Ascending aorta (tissue), 2 donors: ENCODE measurements around the gene RDH8. TPM values are rescaled to one million over a fixed set of nuclear protein-coding genes. Genes with fewer than 3 reads are reported as not detected.
A peak's percentile ranks its signal among the peaks of the same experiment; 100 is the strongest.

ENCODE experiments used
- DNase-seq, 2 donors: peaks; one replicate each; pipeline ENCODE4 v3.0.0-alpha.2; 2019; ENCODE audit warnings: low spot score in 2 of 2
- H3K27ac ChIP-seq, 2 donors: fragments of 200-600 bp; sonication (generic); one replicate each; pipeline ENCODE4 v1.5.1; 2016 to 2017; ENCODE audit warnings: mild to moderate bottlenecking in 1 of 2
- H3K27me3 ChIP-seq: fragments of 200-600 bp; sonication (generic); one replicate; pipeline ENCODE4 v1.5.1; 2017
- H3K36me3 ChIP-seq, 2 donors: fragments of 200-600 bp; sonication (generic); one replicate each; pipeline ENCODE4 v1.5.1; 2016
- H3K4me1 ChIP-seq, 2 donors: fragments of 200-600 bp; sonication (generic); one replicate each; pipeline ENCODE4 v1.5.1; 2016 to 2017; ENCODE audit warnings: mild to moderate bottlenecking in 1 of 2
- H3K4me3 ChIP-seq, 2 donors: fragments of 200-600 bp; sonication (generic); one replicate each; pipeline ENCODE4 v1.5.1; 2016 to 2017; ENCODE audit warnings: mild to moderate bottlenecking in 1 of 2
- H3K9me3 ChIP-seq, 2 donors: fragments of 200-600 bp; sonication (generic); one replicate each; pipeline ENCODE4 v1.5.1; 2016
- CTCF ChIP-seq, 3 experiments: fragments of 200-600 bp in 2 of 3; fragments of 450-650 bp in 1 of 3; sonication (generic) in 2 of 3; IDR thresholded peaks; one replicate each; pipeline ENCODE4 v1.5.1; 2016 to 2019; ENCODE audit warnings: antibody characterized with exemption in 3 of 3, mild to moderate bottlenecking in 1 of 3, moderate library complexity in 1 of 3
- intact Hi-C: fragments of 100-400 bp; cut with DNase I; formaldehyde crosslinking; loops from one replicate; pipeline ENCODE4 v1.15.1; 2023
- total RNA-seq: library from RNA; depleted of rRNA; stranded (reverse); fragments of >200 nt; gene quantifications from one replicate; pipeline ENCODE4 v1.1.0, GENCODE V29; 2016

RDH8 gene
- total RNA-seq, 1 donor from 2014 or later = not detected

DNA sequence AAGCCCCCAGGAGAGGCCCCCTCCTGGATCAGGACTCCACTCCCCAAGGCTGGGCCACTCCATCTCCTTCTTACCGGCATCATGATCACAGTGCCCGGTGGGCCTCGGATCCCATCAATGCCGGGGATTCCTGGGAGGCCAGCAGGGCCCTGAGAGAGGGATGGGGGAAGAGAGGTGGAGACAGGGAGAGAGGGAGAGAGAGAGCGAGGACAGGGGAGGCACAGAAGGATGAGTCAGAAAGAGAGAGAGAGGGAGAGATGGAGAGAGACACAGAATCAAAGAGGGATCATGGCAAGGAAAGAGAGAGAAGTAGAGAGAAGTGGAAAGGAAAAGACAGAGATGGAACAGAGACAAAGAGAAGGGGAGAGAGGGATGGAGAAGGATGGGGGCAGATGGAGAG is 16.7 kb upstream of the RDH8 start:
- Histone ChIP-seq H3K9me3 (no peaks in the 10 kb centered on the region), H3K27ac (no peak overlapping the region), H3K4me3 (no peak overlapping the region), H3K4me1 (no peaks in the 10 kb centered on the region), H3K36me3 (no peaks in the 10 kb centered on the region), H3K27me3 (no peaks in the 10 kb centered on the region)
- intact Hi-C loops = no loop called here
- TF ChIP-seq CTCF (IDR thresholded peaks at IDR 0.05) = no peak
- DNase-seq = no peak

- no peaks in the 10 kb centered on the region for H3K4me1 ChIP-seq
- no peaks in the 10 kb centered on the region for H3K36me3 ChIP-seq
- DNase-seq = peak in 1 of 2 donors; percentile 80
- intact Hi-C loops = loop anchor here (1.0 to 2.0 kb wide), 2 partner anchors 27 to 69 kb away; no protein-coding TSS in a partner anchor
- H3K4me3 ChIP-seq = no peak overlapping the region
- H3K27me3 ChIP-seq = no peaks in the 10 kb centered on the region
- H3K9me3 ChIP-seq = no peaks in the 10 kb centered on the region
- no peak overlapping the region for H3K27ac ChIP-seq
- TF ChIP-seq CTCF (IDR thresholded peaks at IDR 0.05) = peak; percentile 50 to 74 (median 67)
These were observed 13.0 kb upstream of the RDH8 start for GRCh38 chr19:10000171-10000826.

DNA sequence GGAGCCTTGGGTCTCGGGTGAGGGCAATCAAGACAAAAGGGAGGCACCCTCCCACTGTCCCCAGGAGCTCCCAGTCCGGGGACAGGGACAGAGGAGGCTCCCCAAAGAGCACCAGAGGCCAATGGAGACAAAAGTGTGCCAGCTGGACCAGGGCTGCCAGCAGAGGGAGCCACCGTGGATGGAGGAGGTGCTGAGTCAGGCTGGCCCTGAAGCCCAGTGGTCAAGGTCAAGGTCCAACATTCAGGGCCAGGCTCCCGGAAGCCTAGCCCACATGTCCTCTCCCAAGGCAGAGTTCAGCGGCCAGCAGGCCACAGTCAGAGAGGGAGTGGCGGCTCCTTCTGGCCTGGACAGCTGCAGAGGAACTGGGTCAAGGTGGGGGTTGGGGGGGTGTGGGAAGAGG is 11.4 kb upstream of the RDH8 start:
- intact Hi-C loops = loop anchor here (2.0 kb wide), 1 partner anchor 25 kb away; no protein-coding TSS in a partner anchor
- H3K4me1 ChIP-seq = peaks cover 3 to 6% of the 10 kb centered on the region in 2 donors
- no peaks in the 10 kb centered on the region for H3K36me3 ChIP-seq
- DNase-seq = no peak
- H3K27me3 ChIP-seq = no peaks in the 10 kb centered on the region
- no peak overlapping the region for H3K4me3 ChIP-seq
- no peaks in the 10 kb centered on the region for H3K9me3 ChIP-seq
- H3K27ac ChIP-seq = no peak overlapping the region
- TF ChIP-seq CTCF (IDR thresholded peaks at IDR 0.05) = peak in 1 of 3 experiments; percentile 21

DNA sequence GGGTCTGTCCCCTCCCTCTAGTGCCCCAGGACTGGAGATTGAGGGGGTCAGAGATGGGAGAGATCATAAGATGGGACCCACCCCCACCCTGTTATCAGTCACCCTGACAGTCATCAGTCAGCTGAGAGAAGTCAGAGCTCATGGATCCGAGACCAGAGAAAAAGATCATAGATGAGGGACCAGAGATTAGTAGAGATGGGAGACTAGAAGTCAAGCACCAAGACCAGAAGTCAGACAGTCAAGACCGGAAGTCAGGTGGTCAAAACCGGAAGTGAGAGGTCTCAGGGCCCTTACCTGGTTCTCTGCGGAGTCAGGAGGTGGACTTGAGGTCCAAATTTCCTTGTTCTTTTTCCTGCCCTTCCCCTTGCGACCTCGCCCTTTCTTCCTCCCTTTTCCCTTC is 10.0 kb upstream of the RDH8 start:
- no peak for DNase-seq
- intact Hi-C loops = no loop called here
- Histone ChIP-seq H3K27ac (no peak overlapping the region), H3K36me3 (no peaks in the 10 kb centered on the region), H3K27me3 (no peaks in the 10 kb centered on the region), H3K4me3 (no peak overlapping the region), H3K9me3 (no peaks in the 10 kb centered on the region), H3K4me1 (peaks cover 3 to 13% of the 10 kb centered on the region in 2 donors)
- TF ChIP-seq CTCF (IDR thresholded peaks at IDR 0.05) = no peak

GRCh38 chr19:10004617-10005016 is 8.7 kb upstream of the RDH8 start:
- no peak for TF ChIP-seq CTCF (IDR thresholded peaks at IDR 0.05)
- DNase-seq = no peak
- H3K36me3 ChIP-seq = no peaks in the 10 kb centered on the region
- no peaks in the 10 kb centered on the region for H3K9me3 ChIP-seq
- H3K4me1 ChIP-seq = peaks cover 8 to 26% of the 10 kb centered on the region in 2 donors
- H3K4me3 ChIP-seq = no peak overlapping the region
- no peaks in the 10 kb centered on the region for H3K27me3 ChIP-seq
- intact Hi-C loops = no loop called here
- no peak overlapping the region for H3K27ac ChIP-seq
